Measurements from ENCODE around the gene CA6.
"Not testable (repeated sequence)": the region's sequence is repeated elsewhere in the genome, so short reads cannot be mapped to it uniquely, and the experiment has no call there.

Gene CA6

GRCh38 chr1:8930116-8930515 lies 15.6 kb upstream of the CA6 start:
- H3K4me3 ChIP-seq (replicated peaks in 1 of 2; ENCODE audit: low read depth in 2 of 2, low read length in 2 of 2): no peak overlapping the region
- no peak for DNase-seq (ENCODE audit: low read depth in 2 of 2)
- TF ChIP-seq, protein P1, sequence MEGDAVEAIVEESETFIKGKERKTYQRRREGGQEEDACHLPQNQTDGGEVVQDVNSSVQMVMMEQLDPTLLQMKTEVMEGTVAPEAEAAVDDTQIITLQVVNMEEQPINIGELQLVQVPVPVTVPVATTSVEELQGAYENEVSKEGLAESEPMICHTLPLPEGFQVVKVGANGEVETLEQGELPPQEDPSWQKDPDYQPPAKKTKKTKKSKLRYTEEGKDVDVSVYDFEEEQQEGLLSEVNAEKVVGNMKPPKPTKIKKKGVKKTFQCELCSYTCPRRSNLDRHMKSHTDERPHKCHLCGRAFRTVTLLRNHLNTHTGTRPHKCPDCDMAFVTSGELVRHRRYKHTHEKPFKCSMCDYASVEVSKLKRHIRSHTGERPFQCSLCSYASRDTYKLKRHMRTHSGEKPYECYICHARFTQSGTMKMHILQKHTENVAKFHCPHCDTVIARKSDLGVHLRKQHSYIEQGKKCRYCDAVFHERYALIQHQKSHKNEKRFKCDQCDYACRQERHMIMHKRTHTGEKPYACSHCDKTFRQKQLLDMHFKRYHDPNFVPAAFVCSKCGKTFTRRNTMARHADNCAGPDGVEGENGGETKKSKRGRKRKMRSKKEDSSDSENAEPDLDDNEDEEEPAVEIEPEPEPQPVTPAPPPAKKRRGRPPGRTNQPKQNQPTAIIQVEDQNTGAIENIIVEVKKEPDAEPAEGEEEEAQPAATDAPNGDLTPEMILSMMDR (IDR thresholded peaks at IDR 0.05; ENCODE audit: low read depth, low read length): no peak

- not testable (repeated sequence) for DNase-seq (ENCODE audit: low read depth in 2 of 2); H3K4me3 ChIP-seq (replicated peaks in 1 of 2; ENCODE audit: low read depth in 2 of 2, low read length in 2 of 2)
Measured at GRCh38 chr1:8937051-8937450, 8.6 kb upstream of the CA6 start.

DNA sequence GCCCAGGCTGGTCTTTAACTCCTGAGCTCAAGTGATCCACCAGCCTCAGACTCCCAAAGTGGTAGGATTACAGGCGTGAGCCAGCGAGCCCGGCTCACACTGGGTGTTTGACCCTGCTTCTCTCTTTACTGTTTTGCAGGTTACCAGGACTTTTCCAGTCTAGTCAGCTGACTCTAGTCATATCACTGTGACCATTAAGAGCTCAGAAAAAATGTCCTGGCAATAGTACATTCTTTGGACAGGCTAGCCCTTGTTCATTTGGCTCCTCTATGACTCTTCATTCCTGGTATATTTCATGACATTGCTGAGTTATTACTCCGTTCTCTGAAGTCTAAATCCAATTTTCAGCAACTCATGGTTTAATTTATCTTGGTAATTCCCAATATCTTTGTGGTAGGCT lies 8.0 kb upstream of the CA6 start:
- no peak overlapping the region for H3K4me3 ChIP-seq (replicated peaks in 1 of 2; ENCODE audit: low read depth in 2 of 2, low read length in 2 of 2)
- DNase-seq (ENCODE audit: low read depth in 2 of 2): peak in 1 of 2 donors; percentile 40
- TF ChIP-seq, protein P1 (IDR thresholded peaks at IDR 0.05; ENCODE audit: low read depth, low read length): no peak

GRCh38 chr1:8938232-8938999 lies 7.3 kb upstream of the CA6 start:
- TF ChIP-seq, protein P1 (IDR thresholded peaks at IDR 0.05; ENCODE audit: low read depth, low read length): no peak
- DNase-seq (ENCODE audit: low read depth in 2 of 2): no peak
- H3K4me3 ChIP-seq (replicated peaks in 1 of 2; ENCODE audit: low read depth in 2 of 2, low read length in 2 of 2): no peak overlapping the region

GRCh38 chr1:8939000-8939265 lies 6.7 kb upstream of the CA6 start:
- TF ChIP-seq, protein P1 (IDR thresholded peaks at IDR 0.05; ENCODE audit: low read depth, low read length): no peak
- no peak for DNase-seq (ENCODE audit: low read depth in 2 of 2)
- no peak overlapping the region for H3K4me3 ChIP-seq (replicated peaks in 1 of 2; ENCODE audit: low read depth in 2 of 2, low read length in 2 of 2)

DNA sequence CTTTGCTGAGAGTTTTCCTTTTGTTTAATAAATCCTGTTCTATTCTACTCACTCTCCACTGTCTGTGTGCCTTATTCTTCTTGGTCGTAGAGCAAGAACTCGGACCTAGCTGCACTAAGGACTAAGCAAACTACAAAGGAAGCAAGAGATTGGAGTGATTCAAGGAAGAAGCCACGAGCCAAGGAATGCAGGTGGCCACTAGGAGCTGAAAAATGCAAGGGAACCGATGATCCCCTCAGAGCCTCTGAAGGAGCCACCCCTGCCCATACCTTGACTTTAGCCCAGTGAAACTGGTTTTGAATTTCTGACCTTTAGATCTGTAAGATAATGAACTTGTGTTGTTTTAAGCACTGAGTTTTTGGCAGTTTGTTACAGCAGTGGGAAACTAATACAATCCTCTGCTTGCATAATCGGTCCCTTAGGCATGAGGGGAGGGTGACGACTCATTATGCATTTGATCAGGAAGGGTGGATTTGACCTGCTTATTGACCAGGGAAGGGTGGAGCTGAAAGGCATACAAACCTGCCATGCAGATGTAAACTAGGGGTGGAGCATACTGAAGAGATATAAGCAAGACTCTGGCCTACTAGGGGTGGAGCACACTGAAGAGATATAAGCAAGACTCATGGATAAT lies 6.2 kb upstream of the CA6 start:
- TF ChIP-seq, protein P1 (IDR thresholded peaks at IDR 0.05; ENCODE audit: low read depth, low read length): no peak
- DNase-seq (ENCODE audit: low read depth in 2 of 2): peak in 1 of 2 donors; percentile 58

GRCh38 chr1:8941906-8942305 lies 3.8 kb upstream of the CA6 start:
- TF ChIP-seq, protein P1 (IDR thresholded peaks at IDR 0.05; ENCODE audit: low read depth, low read length): no peak
- DNase-seq (ENCODE audit: low read depth in 2 of 2): peak; percentile 77 to 83
- no peak overlapping the region for H3K4me3 ChIP-seq (replicated peaks in 1 of 2; ENCODE audit: low read depth in 2 of 2, low read length in 2 of 2)

More for the DNA sequence above, 6.2 kb upstream of the CA6 start:
- H3K4me3 ChIP-seq (replicated peaks in 1 of 2; ENCODE audit: low read depth in 2 of 2, low read length in 2 of 2): no peak overlapping the region
